Measurements from ENCODE around the gene ELK3. TPM values are rescaled to one million over a fixed set of nuclear protein-coding genes. Genes with fewer than 3 reads are reported as not detected.

ELK3 gene
- total and polyA plus RNA-seq, 9 of the 15 experiments (the other 6 are each of a cell fraction or from before 2014, with no cell fraction given), result 1.5 to 5.5 (median 2.9) TPM

- FAIRE-seq (no peak), DNase-seq (ENCODE audit: extremely low read depth in 1 of 4, low spot score in 3 of 4) (no peak), ATAC-seq (no peak)
- whole genome bisulfite sequencing (ENCODE audit: insufficient coverage, low coverage, missing lambda C conversion rate), result 48% methylated on average over 14 of the region's 19 CpGs
- Histone ChIP-seq H3K79me2 (ENCODE audit: control insufficient read depth, insufficient read depth, low read length) (no peaks in the 10 kb centered on the region), H3K9me3 (replicated peaks; ENCODE audit: control insufficient read depth, insufficient read depth, low read depth, low read length) (no peaks in the 10 kb centered on the region), H2AFZ (ENCODE audit: low read depth, low read length) (no peak overlapping the region), H4K20me1 (replicated peaks; ENCODE audit: control insufficient read depth, insufficient read depth, low read length) (peaks cover 6% of the 10 kb centered on the region; the same call in 1 of the 2 replicates), H3K4me2 (ENCODE audit: insufficient read depth, low read length) (no peak overlapping the region), H3K4me3 (no peak overlapping the region), H3K27me3 (ENCODE audit: control insufficient read depth in 2 of 2, insufficient read depth in 2 of 2, low read length in 2 of 2) (peaks cover 2 to 15% of the 10 kb centered on the region in 2 experiments; a peak in 1 of 5 replicates), H3K27ac (ENCODE audit: extremely low read depth, low read depth, low read length) (no peak overlapping the region), H3K36me3 (ENCODE audit: control insufficient read depth, insufficient read depth, low read length) (no peaks in the 10 kb centered on the region), H3K9ac (ENCODE audit: insufficient read depth in 1 of 2, low read depth in 2 of 2, low read length in 2 of 2) (no peak overlapping the region), H3K4me1 (replicated peaks in 1 of 2; ENCODE audit: control insufficient read depth in 2 of 2, insufficient read depth in 2 of 2, low read length in 2 of 2) (no peaks in the 10 kb centered on the region), H3K9me1 (ENCODE audit: control insufficient read depth, insufficient read depth, low read length) (no peaks in the 10 kb centered on the region)
- ChIA-PET POLR2A (interaction anchor here (1.5 kb wide), 1 partner anchor 11 kb away, joined by 4 read pairs; no protein-coding TSS in a partner anchor), CTCF (ENCODE audit: low intra/inter-chr PET ratio) (no interaction called here)
- no TSS peak for BruUV-seq (replicated peaks)
- in situ Hi-C loops (cut with MboI) (loop anchor here (10.0 kb wide), 1 partner anchor 146 kb away; no protein-coding TSS in a partner anchor), intact Hi-C loops (cut with micrococcal nuclease) (no loop called here)
- TF ChIP-seq BCOR (IDR thresholded peaks at IDR 0.05) (no peak), MXI1 (IDR thresholded peaks at IDR 0.05; ENCODE audit: low read depth, low read length) (no peak), MBD1 (CRISPR knock-in tag; IDR thresholded peaks at IDR 0.05) (no peak), PCBP1 (IDR thresholded peaks at IDR 0.05; ENCODE audit: low read depth, low read length, poor library complexity, severe bottlenecking) (no peak), GATAD2B (IDR thresholded peaks at IDR 0.05; ENCODE audit: borderline replicate concordance) (no peak), KLF10 (CRISPR knock-in tag; IDR thresholded peaks at IDR 0.05) (no peak), NFRKB (IDR thresholded peaks at IDR 0.05; ENCODE audit: low read depth) (no peak), PHF20 (IDR thresholded peaks at IDR 0.05; ENCODE audit: partially characterized antibody) (no peak), CBFA2T2 (conservative IDR thresholded peaks at IDR 0.05) (no peak), ZNF79 (CRISPR knock-in tag; IDR thresholded peaks at IDR 0.05; ENCODE audit: low read depth) (no peak)
Measured at GRCh38 chr12:96210376-96211055, 16.3 kb downstream of the ELK3 start.
